HL-60/S4 (cell line): ENCODE measurements around the gene BCOR.

Experiments used
- in situ Hi-C: fragments of 300-500 bp; cut with MboI; formaldehyde crosslinking; loops from 2 replicates; pipeline ENCODE4 v1.14.3; 2022; ENCODE audit warnings: low sequenced_read_pairs

Gene BCOR

GRCh38 chrX:40099055-40099958 lies 1.5 kb upstream of the BCOR start:
- in situ Hi-C loops, result no loop called here

- in situ Hi-C loops, result no loop called here
Measured at GRCh38 chrX:40098264-40099054, 701 bp upstream of the BCOR start.

- in situ Hi-C loops, result no loop called here
Measured at GRCh38 chrX:40097141-40097503, 636 bp downstream of the BCOR start.

GRCh38 chrX:40096395-40097091 lies 1.2 kb downstream of the BCOR start:
- in situ Hi-C loops, result no loop called here

- in situ Hi-C loops, result no loop called here
Measured at GRCh38 chrX:40095583-40096394, 2.0 kb downstream of the BCOR start.

GRCh38 chrX:40094900-40095582 lies 2.7 kb downstream of the BCOR start:
- in situ Hi-C loops, result no loop called here

GRCh38 chrX:40094041-40094899 lies 3.5 kb downstream of the BCOR start:
- in situ Hi-C loops, result no loop called here

GRCh38 chrX:40093586-40093985 lies 4.2 kb downstream of the BCOR start:
- in situ Hi-C loops, result no loop called here

- in situ Hi-C loops, result no loop called here
Measured at GRCh38 chrX:40092808-40093435, 4.8 kb downstream of the BCOR start.

- in situ Hi-C loops, result no loop called here
Measured at GRCh38 chrX:40091691-40092421, 5.9 kb downstream of the BCOR start.

GRCh38 chrX:40090961-40091360 lies 6.8 kb downstream of the BCOR start:
- in situ Hi-C loops, result no loop called here

GRCh38 chrX:40090050-40090804 lies 7.5 kb downstream of the BCOR start:
- in situ Hi-C loops, result no loop called here

- in situ Hi-C loops, result no loop called here
Measured at GRCh38 chrX:40088803-40089540, 8.8 kb downstream of the BCOR start.

- in situ Hi-C loops, result no loop called here
Measured at GRCh38 chrX:40088299-40088625, 9.5 kb downstream of the BCOR start.

GRCh38 chrX:40087425-40088298 lies 10.1 kb downstream of the BCOR start:
- in situ Hi-C loops, result no loop called here
